ENCODE measurements around the gene ADCY5. TPM values are rescaled to one million over a fixed set of nuclear protein-coding genes. Genes with fewer than 3 reads are reported as not detected.

The ADCY5 gene
- polyA plus RNA-seq, 6 donors from 2014 or later: 0.04 to 0.09 TPM; not detected in 4

- Mint-ChIP-seq H3K4me1 (peaks cover 0 to 6% (median 0%) of the 10 kb centered on the region in 3 donors), H3K36me3 (no peaks in the 10 kb centered on the region), H3K27ac (no peak overlapping the region), H3K27me3 (peaks cover 7 to 47% (median 42%) of the 10 kb centered on the region in 3 donors), H3K9me3 (no peaks in the 10 kb centered on the region), H3K4me3 (peak overlapping the region in 1 of 8 donors; percentile 78)
- no peak for ATAC-seq (ENCODE audit: low read depth in 2 of 2)
- no peak for DNase-seq
Measured at GRCh38 chr3:123317716-123318115, 131.2 kb downstream of the ADCY5 start.

- peaks cover 0 to 6% (median 0%) of the 10 kb centered on the region in 3 donors for H3K4me1 Mint-ChIP-seq
- peaks cover 7 to 35% (median 31%) of the 10 kb centered on the region in 3 donors for H3K27me3 Mint-ChIP-seq
- no peaks in the 10 kb centered on the region for H3K36me3 Mint-ChIP-seq
- DNase-seq (no peak), ATAC-seq (ENCODE audit: low read depth in 2 of 2) (no peak)
- no peak overlapping the region for H3K27ac Mint-ChIP-seq
- H3K9me3 Mint-ChIP-seq: no peaks in the 10 kb centered on the region
- no peak overlapping the region for H3K4me3 Mint-ChIP-seq
Measured at GRCh38 chr3:123315271-123315595, 133.7 kb downstream of the ADCY5 start.

GRCh38 chr3:123314359-123315270 is 134.3 kb downstream of the ADCY5 start:
- no peaks in the 10 kb centered on the region for H3K9me3 Mint-ChIP-seq
- H3K27me3 Mint-ChIP-seq: peaks cover 7 to 29% (median 26%) of the 10 kb centered on the region in 3 donors
- H3K4me3 Mint-ChIP-seq: no peak overlapping the region
- H3K27ac Mint-ChIP-seq: peak overlapping the region in 1 of 6 donors; percentile 91
- DNase-seq (no peak), ATAC-seq (ENCODE audit: low read depth in 2 of 2) (no peak)
- H3K36me3 Mint-ChIP-seq: no peaks in the 10 kb centered on the region
- H3K4me1 Mint-ChIP-seq: peaks cover 0 to 6% (median 0%) of the 10 kb centered on the region in 3 donors

GRCh38 chr3:123313889-123314288 is 135.0 kb downstream of the ADCY5 start:
- ATAC-seq (ENCODE audit: low read depth in 2 of 2) (no peak), DNase-seq (no peak)
- Mint-ChIP-seq H3K9me3 (no peaks in the 10 kb centered on the region), H3K36me3 (no peaks in the 10 kb centered on the region), H3K4me1 (peaks cover 0 to 6% (median 0%) of the 10 kb centered on the region in 3 donors), H3K27me3 (peaks cover 6 to 27% (median 26%) of the 10 kb centered on the region in 3 donors), H3K4me3 (no peak overlapping the region), H3K27ac (peak overlapping the region in 1 of 6 donors; percentile 36)

- ATAC-seq (ENCODE audit: low read depth in 2 of 2): no peak
- H3K4me3 Mint-ChIP-seq: no peak overlapping the region
- DNase-seq: no peak
- no peaks in the 10 kb centered on the region for H3K36me3 Mint-ChIP-seq
- H3K9me3 Mint-ChIP-seq: no peaks in the 10 kb centered on the region
- no peak overlapping the region for H3K27ac Mint-ChIP-seq
- peaks cover 3 to 26% (median 21%) of the 10 kb centered on the region in 3 donors for H3K27me3 Mint-ChIP-seq
- peaks cover 0 to 7% (median 0%) of the 10 kb centered on the region in 3 donors for H3K4me1 Mint-ChIP-seq
Measured at GRCh38 chr3:123312331-123313265, 136.3 kb downstream of the ADCY5 start.

GRCh38 chr3:123311201-123311600 is 137.7 kb downstream of the ADCY5 start:
- peaks cover 0 to 11% (median 0%) of the 10 kb centered on the region in 3 donors for H3K4me1 Mint-ChIP-seq
- no peak for DNase-seq
- no peaks in the 10 kb centered on the region for H3K36me3 Mint-ChIP-seq
- peaks cover 0 to 26% (median 15%) of the 10 kb centered on the region in 3 donors for H3K27me3 Mint-ChIP-seq
- H3K4me3 Mint-ChIP-seq: no peak overlapping the region
- H3K27ac Mint-ChIP-seq: peak overlapping the region in 1 of 6 donors; percentile 61
- no peaks in the 10 kb centered on the region for H3K9me3 Mint-ChIP-seq
- ATAC-seq (ENCODE audit: low read depth in 2 of 2): no peak

GRCh38 chr3:123310741-123311140 is 138.1 kb downstream of the ADCY5 start:
- Mint-ChIP-seq H3K36me3 (no peaks in the 10 kb centered on the region), H3K4me1 (peaks cover 0 to 11% (median 0%) of the 10 kb centered on the region in 3 donors), H3K27me3 (peaks cover 0 to 21% (median 10%) of the 10 kb centered on the region in 3 donors), H3K27ac (no peak overlapping the region), H3K4me3 (no peak overlapping the region), H3K9me3 (no peaks in the 10 kb centered on the region)
- ATAC-seq (ENCODE audit: low read depth in 2 of 2): no peak
- DNase-seq: no peak

- no peaks in the 10 kb centered on the region for H3K36me3 Mint-ChIP-seq
- H3K9me3 Mint-ChIP-seq: no peaks in the 10 kb centered on the region
- H3K27me3 Mint-ChIP-seq: peaks cover 0 to 16% (median 6%) of the 10 kb centered on the region in 3 donors
- DNase-seq (no peak), ATAC-seq (ENCODE audit: low read depth in 2 of 2) (no peak)
- H3K4me3 Mint-ChIP-seq: no peak overlapping the region
- peaks cover 0 to 11% (median 0%) of the 10 kb centered on the region in 3 donors for H3K4me1 Mint-ChIP-seq
- no peak overlapping the region for H3K27ac Mint-ChIP-seq
Measured at GRCh38 chr3:123310186-123310585, 138.7 kb downstream of the ADCY5 start.

GRCh38 chr3:123307064-123307463 is 141.8 kb downstream of the ADCY5 start:
- no peak overlapping the region for H3K4me3 Mint-ChIP-seq
- ATAC-seq (ENCODE audit: low read depth in 2 of 2) (no peak), DNase-seq (no peak)
- peaks cover 0 to 7% of the 10 kb centered on the region in 2 donors for H3K36me3 Mint-ChIP-seq
- H3K9me3 Mint-ChIP-seq: peaks cover 0 to 4% (median 0%) of the 10 kb centered on the region in 7 donors
- peaks cover 0 to 8% (median 0%) of the 10 kb centered on the region in 3 donors for H3K4me1 Mint-ChIP-seq
- H3K27me3 Mint-ChIP-seq: peaks cover 0 to 13% (median 7%) of the 10 kb centered on the region in 3 donors
- H3K27ac Mint-ChIP-seq: no peak overlapping the region

- Mint-ChIP-seq H3K36me3 (peaks cover 0 to 7% of the 10 kb centered on the region in 2 donors), H3K9me3 (peaks cover 0 to 4% (median 0%) of the 10 kb centered on the region in 7 donors), H3K4me3 (no peak overlapping the region), H3K4me1 (peaks cover 0 to 10% (median 0%) of the 10 kb centered on the region in 3 donors), H3K27me3 (peaks cover 0 to 13% (median 7%) of the 10 kb centered on the region in 3 donors), H3K27ac (peak overlapping the region in 1 of 6 donors; percentile 27)
- no peak for DNase-seq
- ATAC-seq (ENCODE audit: low read depth in 2 of 2): no peak
Measured at GRCh38 chr3:123305192-123305591, 143.7 kb downstream of the ADCY5 start.

- DNase-seq: no peak
- H3K27ac Mint-ChIP-seq: peak overlapping the region in 1 of 6 donors; percentile 27
Measured at GRCh38 chr3:123303976-123304560, 144.8 kb downstream of the ADCY5 start.

GRCh38 chr3:123302961-123303360 is 145.9 kb downstream of the ADCY5 start:
- peaks cover 0 to 13% (median 7%) of the 10 kb centered on the region in 3 donors for H3K27me3 Mint-ChIP-seq
- no peak for ATAC-seq (ENCODE audit: low read depth in 2 of 2)
- DNase-seq: no peak
- peaks cover 0 to 7% of the 10 kb centered on the region in 2 donors for H3K36me3 Mint-ChIP-seq
- H3K9me3 Mint-ChIP-seq: peaks cover 0 to 4% (median 0%) of the 10 kb centered on the region in 7 donors
- no peak overlapping the region for H3K4me3 Mint-ChIP-seq
- H3K4me1 Mint-ChIP-seq: peaks cover 0 to 10% (median 0%) of the 10 kb centered on the region in 3 donors
- H3K27ac Mint-ChIP-seq: no peak overlapping the region

More at GRCh38 chr3:123303976-123304560, 144.8 kb downstream of the ADCY5 start:
- ATAC-seq (ENCODE audit: low read depth in 2 of 2): no peak
- Mint-ChIP-seq H3K27me3 (peaks cover 0 to 13% (median 7%) of the 10 kb centered on the region in 3 donors), H3K4me3 (no peak overlapping the region), H3K36me3 (peaks cover 0 to 7% of the 10 kb centered on the region in 2 donors), H3K4me1 (peaks cover 0 to 10% (median 0%) of the 10 kb centered on the region in 3 donors), H3K9me3 (peaks cover 0 to 4% (median 0%) of the 10 kb centered on the region in 7 donors)

Measured in naive B cell (primary cell).